Ascending aorta (tissue), 2 donors: Measurements from ENCODE around the gene STARD7. TPM values are rescaled to one million over a fixed set of nuclear protein-coding genes. Genes with fewer than 3 reads are reported as not detected.

ENCODE experiments used
- DNase-seq, 2 donors: peaks; one replicate each; pipeline ENCODE4 v3.0.0-alpha.2; 2019; ENCODE audit warnings: low spot score in 2 of 2
- H3K27ac ChIP-seq, 2 donors: fragments of 200-600 bp; sonication (generic); one replicate each; pipeline ENCODE4 v1.5.1; 2016 to 2017; ENCODE audit warnings: mild to moderate bottlenecking in 1 of 2
- H3K27me3 ChIP-seq: fragments of 200-600 bp; sonication (generic); one replicate; pipeline ENCODE4 v1.5.1; 2017
- H3K36me3 ChIP-seq, 2 donors: fragments of 200-600 bp; sonication (generic); one replicate each; pipeline ENCODE4 v1.5.1; 2016
- H3K4me1 ChIP-seq, 2 donors: fragments of 200-600 bp; sonication (generic); one replicate each; pipeline ENCODE4 v1.5.1; 2016 to 2017; ENCODE audit warnings: mild to moderate bottlenecking in 1 of 2
- H3K4me3 ChIP-seq, 2 donors: fragments of 200-600 bp; sonication (generic); one replicate each; pipeline ENCODE4 v1.5.1; 2016 to 2017; ENCODE audit warnings: mild to moderate bottlenecking in 1 of 2
- H3K9me3 ChIP-seq, 2 donors: fragments of 200-600 bp; sonication (generic); one replicate each; pipeline ENCODE4 v1.5.1; 2016
- CTCF ChIP-seq, 3 experiments: fragments of 200-600 bp in 2 of 3; fragments of 450-650 bp in 1 of 3; sonication (generic) in 2 of 3; IDR thresholded peaks; one replicate each; pipeline ENCODE4 v1.5.1; 2016 to 2019; ENCODE audit warnings: antibody characterized with exemption in 3 of 3, mild to moderate bottlenecking in 1 of 3, moderate library complexity in 1 of 3
- intact Hi-C: fragments of 100-400 bp; cut with DNase I; formaldehyde crosslinking; loops from one replicate; pipeline ENCODE4 v1.15.1; 2023
- total RNA-seq: library from RNA; depleted of rRNA; stranded (reverse); fragments of >200 nt; gene quantifications from one replicate; pipeline ENCODE4 v1.1.0, GENCODE V29; 2016

The STARD7 gene
- total RNA-seq, 1 donor from 2014 or later, result 85.6 TPM

- Histone ChIP-seq H3K36me3 (no peaks in the 10 kb centered on the region), H3K4me1 (no peaks in the 10 kb centered on the region), H3K27ac (no peak overlapping the region), H3K27me3 (no peaks in the 10 kb centered on the region), H3K4me3 (no peak overlapping the region), H3K9me3 (no peaks in the 10 kb centered on the region)
- no peak for TF ChIP-seq CTCF (IDR thresholded peaks at IDR 0.05)
- DNase-seq, result no peak
- intact Hi-C loops, result no loop called here
These were observed 49.4 kb downstream of the STARD7 start for GRCh38 chr2:96159084-96159830.

- intact Hi-C loops, result no loop called here
- Histone ChIP-seq H3K36me3 (no peaks in the 10 kb centered on the region), H3K9me3 (no peaks in the 10 kb centered on the region), H3K4me1 (no peaks in the 10 kb centered on the region), H3K4me3 (no peak overlapping the region), H3K27ac (no peak overlapping the region), H3K27me3 (no peaks in the 10 kb centered on the region)
- no peak for TF ChIP-seq CTCF (IDR thresholded peaks at IDR 0.05)
- no peak for DNase-seq
These were observed 50.1 kb downstream of the STARD7 start for GRCh38 chr2:96158554-96158940.

GRCh38 chr2:96157649-96158553 lies 50.7 kb downstream of the STARD7 start:
- no peak for DNase-seq
- H3K4me3 ChIP-seq, result no peak overlapping the region
- H3K4me1 ChIP-seq, result no peaks in the 10 kb centered on the region
- TF ChIP-seq CTCF (IDR thresholded peaks at IDR 0.05), result no peak
- intact Hi-C loops, result no loop called here
- no peaks in the 10 kb centered on the region for H3K9me3 ChIP-seq
- H3K36me3 ChIP-seq, result no peaks in the 10 kb centered on the region
- no peak overlapping the region for H3K27ac ChIP-seq
- H3K27me3 ChIP-seq, result no peaks in the 10 kb centered on the region

- intact Hi-C loops, result no loop called here
- Histone ChIP-seq H3K4me1 (no peaks in the 10 kb centered on the region), H3K27me3 (no peaks in the 10 kb centered on the region), H3K27ac (no peak overlapping the region), H3K9me3 (no peaks in the 10 kb centered on the region), H3K4me3 (no peak overlapping the region), H3K36me3 (no peaks in the 10 kb centered on the region)
- TF ChIP-seq CTCF (IDR thresholded peaks at IDR 0.05), result no peak
- no peak for DNase-seq
These were observed 51.5 kb downstream of the STARD7 start for GRCh38 chr2:96156926-96157648.

- Histone ChIP-seq H3K4me1 (no peaks in the 10 kb centered on the region), H3K4me3 (no peak overlapping the region), H3K27ac (no peak overlapping the region), H3K27me3 (no peaks in the 10 kb centered on the region), H3K9me3 (no peaks in the 10 kb centered on the region), H3K36me3 (no peaks in the 10 kb centered on the region)
- no peak for TF ChIP-seq CTCF (IDR thresholded peaks at IDR 0.05)
- intact Hi-C loops, result no loop called here
- DNase-seq, result no peak
These were observed 52.4 kb downstream of the STARD7 start for GRCh38 chr2:96156011-96156820.
